ENCODE data around the gene OR51M1. TPM values are rescaled to one million over a fixed set of nuclear protein-coding genes. Genes with fewer than 3 reads are reported as not detected.

The OR51M1 gene
- total and polyA plus RNA-seq, 2 donors (not counting 3 experiments of a cell fraction or from before 2014, with no cell fraction given): not detected

GRCh38 chr11:5384335-5384734 lies 723 bp downstream of the OR51M1 start:
- ChIA-PET POLR2A (no interaction called here), CTCF (no interaction called here)
- no peak overlapping the region for H2AFZ ChIP-seq (ENCODE audit: low read depth, low read length)
- FAIRE-seq: no peak
- TF ChIP-seq EZH2 (IDR thresholded peaks at IDR 0.05; ENCODE audit: borderline replicate concordance, low read depth, low read length, severe bottlenecking): no peak
- TF ChIP-seq POLR2A (IDR thresholded peaks at IDR 0.05; ENCODE audit: low read depth, low read length): no peak
- H3K9me1 ChIP-seq (replicated peaks; ENCODE audit: control insufficient read depth, extremely low read depth, insufficient read depth, low read length): no peaks in the 10 kb centered on the region
- no peaks in the 10 kb centered on the region for H3K36me3 ChIP-seq (ENCODE audit: control insufficient read depth in 2 of 2, extremely low read depth in 1 of 2, insufficient read depth in 2 of 2, low read length in 2 of 2)
- no peak overlapping the region for H3K27ac ChIP-seq (ENCODE audit: insufficient read depth, low read depth, low read length)
- peaks cover 0 to 2% of the 10 kb centered on the region in 2 experiments for H3K27me3 ChIP-seq (ENCODE audit: control insufficient read depth in 2 of 2, insufficient read depth in 2 of 2, low read length in 2 of 2)
- dilution Hi-C loops (cut with MboI; ENCODE audit: extremely low pct_ligation_motif_present, low sequenced_read_pairs): no loop called here
- no peaks in the 10 kb centered on the region for H4K20me1 ChIP-seq (replicated peaks; ENCODE audit: control insufficient read depth, extremely low read depth, insufficient read depth, low read length)
- H3K4me1 ChIP-seq (ENCODE audit: control insufficient read depth, extremely low read depth, insufficient read depth, low read length): no peaks in the 10 kb centered on the region
- no TSS peak for BruUV-seq (replicated peaks)
- intact Hi-C loops (cut with micrococcal nuclease): loop anchor here (5.0 kb wide), 2 partner anchors 92 to 1197 kb away; no protein-coding TSS in a partner anchor
- H3K79me2 ChIP-seq (ENCODE audit: control insufficient read depth, insufficient read depth, low read length): no peaks in the 10 kb centered on the region
- H3K9ac ChIP-seq (replicated peaks; ENCODE audit: extremely low read depth, insufficient read depth, low read length): no peak overlapping the region
- DNase-seq (ENCODE audit: low read depth, low spot score): no peak
- H3K9me3 ChIP-seq (replicated peaks; ENCODE audit: control insufficient read depth, insufficient read depth, low read length): no peaks in the 10 kb centered on the region
- no peak overlapping the region for H3K4me2 ChIP-seq (ENCODE audit: insufficient read depth, low read length)
- no peak overlapping the region for H3K4me3 ChIP-seq (replicated peaks in 1 of 3; ENCODE audit: insufficient read depth in 1 of 3, low read depth in 1 of 3, low read length in 3 of 3)

- FAIRE-seq: no peak
- ChIA-PET POLR2A (no interaction called here), CTCF (no interaction called here)
- no peak overlapping the region for H3K9ac ChIP-seq (replicated peaks; ENCODE audit: extremely low read depth, insufficient read depth, low read length)
- no TSS peak for BruUV-seq (replicated peaks)
- no peak overlapping the region for H2AFZ ChIP-seq (ENCODE audit: low read depth, low read length)
- no peaks in the 10 kb centered on the region for H3K36me3 ChIP-seq (ENCODE audit: control insufficient read depth in 2 of 2, extremely low read depth in 1 of 2, insufficient read depth in 2 of 2, low read length in 2 of 2)
- H4K20me1 ChIP-seq (replicated peaks; ENCODE audit: control insufficient read depth, extremely low read depth, insufficient read depth, low read length): no peaks in the 10 kb centered on the region
- H3K27ac ChIP-seq (ENCODE audit: insufficient read depth, low read depth, low read length): no peak overlapping the region
- no peaks in the 10 kb centered on the region for H3K79me2 ChIP-seq (ENCODE audit: control insufficient read depth, insufficient read depth, low read length)
- no peaks in the 10 kb centered on the region for H3K4me1 ChIP-seq (ENCODE audit: control insufficient read depth, extremely low read depth, insufficient read depth, low read length)
- H3K27me3 ChIP-seq (ENCODE audit: control insufficient read depth in 2 of 2, insufficient read depth in 2 of 2, low read length in 2 of 2): peaks cover 0 to under 1% of the 10 kb centered on the region in 2 experiments
- no peak for DNase-seq (ENCODE audit: low read depth, low spot score)
- no peaks in the 10 kb centered on the region for H3K9me3 ChIP-seq (replicated peaks; ENCODE audit: control insufficient read depth, insufficient read depth, low read length)
- H3K4me2 ChIP-seq (ENCODE audit: insufficient read depth, low read length): no peak overlapping the region
- intact Hi-C loops (cut with micrococcal nuclease) (no loop called here), dilution Hi-C loops (cut with MboI; ENCODE audit: extremely low pct_ligation_motif_present, low sequenced_read_pairs) (no loop called here)
- TF ChIP-seq GATA2 (IDR thresholded peaks at IDR 0.05; ENCODE audit: insufficient read depth, insufficient read length, low read depth, low read length) (no peak), MYC (IDR thresholded peaks at IDR 0.05; ENCODE audit: low read depth, low read length) (no peak), JUN (IDR thresholded peaks at IDR 0.05; ENCODE audit: borderline replicate concordance, insufficient read depth, insufficient read length, low read depth) (no peak), FOS (IDR thresholded peaks at IDR 0.05; ENCODE audit: borderline replicate concordance, insufficient read depth, low read length) (no peak), POLR2A (IDR thresholded peaks at IDR 0.05; ENCODE audit: low read depth, low read length) (no peak), POLR2AphosphoS5 (IDR thresholded peaks at IDR 0.05; ENCODE audit: insufficient read depth, low read depth, low read length) (no peak), MAX (IDR thresholded peaks at IDR 0.05; ENCODE audit: insufficient read depth, insufficient read length) (no peak), CTCF (IDR thresholded peaks at IDR 0.05; ENCODE audit: extremely low read depth in 1 of 2, insufficient read depth in 1 of 2, low read depth in 1 of 2, low read length in 2 of 2) (no peak), EZH2 (IDR thresholded peaks at IDR 0.05; ENCODE audit: borderline replicate concordance, low read depth, low read length, severe bottlenecking) (no peak)
- no peaks in the 10 kb centered on the region for H3K9me1 ChIP-seq (replicated peaks; ENCODE audit: control insufficient read depth, extremely low read depth, insufficient read depth, low read length)
- no peak overlapping the region for H3K4me3 ChIP-seq (replicated peaks in 1 of 3; ENCODE audit: insufficient read depth in 1 of 3, low read depth in 1 of 3, low read length in 3 of 3)
Observed at GRCh38 chr11:5390210-5390609, 6.6 kb downstream of the OR51M1 start.

All from endothelial cell of umbilical vein (primary cell).